Activated T-cell treated with anti-CD3 and anti-CD28 coated beads, Interleukin-2, amount 50 U/mL, for 24 hours (primary cell): ENCODE results near the gene YOD1.

ENCODE experiments used
- DNase-seq: peaks from one replicate; pipeline ENCODE4 v3.0.0-alpha.2; 2020
- H3K27ac Mint-ChIP-seq: 2 replicates; pipeline ENCODE4 v1.8.0; 2020; ENCODE audit warnings: mild to moderate bottlenecking, mixed read lengths
- H3K27me3 Mint-ChIP-seq: 2 replicates; pipeline ENCODE4 v1.8.0; 2020; ENCODE audit warnings: mixed read lengths
- H3K36me3 Mint-ChIP-seq: 2 replicates; pipeline ENCODE4 v1.8.0; 2020; ENCODE audit warnings: low read depth, mixed read lengths
- H3K4me1 Mint-ChIP-seq: 2 replicates; pipeline ENCODE4 v1.8.0; 2020; ENCODE audit warnings: low read depth, mixed read lengths
- H3K4me3 Mint-ChIP-seq: 2 replicates; pipeline ENCODE4 v1.8.0; 2020; ENCODE audit warnings: mild to moderate bottlenecking, moderate library complexity, mixed read lengths
- H3K9me3 Mint-ChIP-seq: 2 replicates; pipeline ENCODE4 v1.8.0; 2020; ENCODE audit warnings: mixed read lengths

YOD1 gene

DNA sequence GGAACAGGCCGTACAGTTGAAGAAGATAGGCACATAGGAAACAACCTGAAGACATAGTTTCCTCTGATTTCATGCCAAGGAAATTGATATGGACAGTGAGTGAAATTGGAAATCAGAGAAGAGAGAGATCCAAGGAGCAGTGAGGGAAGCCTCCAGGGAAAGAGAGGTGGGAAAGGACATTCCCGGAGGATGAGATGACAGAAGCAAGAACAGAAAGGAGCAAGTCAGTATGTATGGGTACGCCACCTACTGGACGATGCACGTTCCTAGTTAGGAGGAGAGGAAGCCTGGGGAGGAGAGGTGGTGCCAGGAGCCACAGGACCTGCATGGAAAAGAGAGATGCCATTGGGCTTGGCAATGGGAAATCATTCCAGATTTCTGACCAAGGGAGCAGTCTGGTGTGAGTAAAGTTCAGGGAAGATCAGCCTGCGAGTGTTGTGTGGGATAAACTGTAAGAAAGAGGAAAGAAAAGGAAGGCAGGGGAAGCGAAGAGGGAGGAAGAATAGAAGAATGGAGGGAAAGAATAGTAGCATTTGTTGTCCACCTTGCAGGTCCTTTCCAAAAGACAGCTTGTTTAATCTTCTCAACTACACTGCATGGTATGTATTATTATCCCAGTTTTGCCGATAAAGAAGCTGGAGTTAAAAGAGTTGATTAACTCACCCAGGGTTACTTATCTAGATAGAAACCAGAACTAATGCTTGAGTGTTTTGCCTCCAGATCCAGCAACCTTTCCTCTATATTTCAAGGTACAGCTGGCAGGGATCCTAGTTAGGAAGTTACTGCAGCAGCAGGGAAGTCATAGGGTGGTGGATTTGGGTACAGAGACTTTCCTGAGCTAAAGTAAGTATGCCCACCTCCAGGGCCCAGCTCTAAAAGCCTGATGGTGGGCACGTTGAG lies 45.8 kb downstream of the YOD1 start:
- no peak overlapping the region for H3K27ac Mint-ChIP-seq
- peaks cover 4% of the 10 kb centered on the region for H3K27me3 Mint-ChIP-seq
- H3K36me3 Mint-ChIP-seq, result no peaks in the 10 kb centered on the region
- H3K4me1 Mint-ChIP-seq, result peaks cover 1% of the 10 kb centered on the region
- DNase-seq, result peak; percentile 45
- no peaks in the 10 kb centered on the region for H3K9me3 Mint-ChIP-seq
- no peak overlapping the region for H3K4me3 Mint-ChIP-seq

DNA sequence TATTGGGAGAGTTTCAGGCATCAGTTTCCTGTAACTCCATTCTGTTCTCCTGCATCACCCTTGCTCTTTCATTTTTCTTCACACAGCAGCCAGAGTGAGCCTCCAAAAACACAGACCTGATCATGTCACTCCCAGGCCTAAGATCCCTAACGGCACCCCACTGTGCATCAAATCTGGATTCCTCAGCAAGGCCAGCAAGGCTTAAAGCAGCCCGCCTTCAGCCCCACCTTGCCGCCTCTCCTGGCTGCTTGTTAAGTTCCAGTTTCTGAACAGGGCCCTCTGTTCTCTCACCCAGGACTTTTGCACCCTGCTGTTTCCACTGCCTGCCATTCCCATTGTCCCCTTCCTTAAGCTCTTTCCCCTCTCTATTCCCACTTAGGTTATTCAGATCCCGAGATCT lies 47.8 kb downstream of the YOD1 start:
- Mint-ChIP-seq H3K36me3 (no peaks in the 10 kb centered on the region), H3K27me3 (peaks cover 4% of the 10 kb centered on the region), H3K4me1 (peaks cover 1% of the 10 kb centered on the region), H3K9me3 (no peaks in the 10 kb centered on the region), H3K4me3 (no peak overlapping the region), H3K27ac (no peak overlapping the region)
- DNase-seq, result no peak

DNA sequence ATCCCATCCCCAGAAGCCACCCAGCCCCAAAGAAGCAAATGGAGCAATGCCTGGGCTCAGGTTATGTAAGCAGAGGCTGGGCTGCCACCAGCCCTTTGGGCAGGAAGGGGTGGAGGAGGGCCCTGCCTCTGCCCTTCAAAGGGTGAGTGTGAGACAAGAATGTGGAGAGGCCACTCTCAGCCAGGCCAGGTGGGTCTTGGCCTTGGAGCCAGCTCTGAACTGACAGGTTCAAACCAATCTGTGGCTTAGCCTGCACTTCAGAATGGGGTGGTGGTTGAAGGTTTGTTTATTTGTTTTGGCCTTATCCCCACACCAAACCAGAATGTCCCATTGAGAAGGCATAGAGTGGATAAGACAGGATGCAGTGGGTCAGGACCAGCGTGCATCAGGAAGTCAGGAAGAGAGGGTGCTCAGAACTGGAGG lies 48.3 kb downstream of the YOD1 start:
- Mint-ChIP-seq H3K27ac (no peak overlapping the region), H3K9me3 (no peaks in the 10 kb centered on the region), H3K27me3 (peaks cover 4% of the 10 kb centered on the region), H3K4me3 (no peak overlapping the region), H3K4me1 (peaks cover 1% of the 10 kb centered on the region), H3K36me3 (no peaks in the 10 kb centered on the region)
- no peak for DNase-seq

DNA sequence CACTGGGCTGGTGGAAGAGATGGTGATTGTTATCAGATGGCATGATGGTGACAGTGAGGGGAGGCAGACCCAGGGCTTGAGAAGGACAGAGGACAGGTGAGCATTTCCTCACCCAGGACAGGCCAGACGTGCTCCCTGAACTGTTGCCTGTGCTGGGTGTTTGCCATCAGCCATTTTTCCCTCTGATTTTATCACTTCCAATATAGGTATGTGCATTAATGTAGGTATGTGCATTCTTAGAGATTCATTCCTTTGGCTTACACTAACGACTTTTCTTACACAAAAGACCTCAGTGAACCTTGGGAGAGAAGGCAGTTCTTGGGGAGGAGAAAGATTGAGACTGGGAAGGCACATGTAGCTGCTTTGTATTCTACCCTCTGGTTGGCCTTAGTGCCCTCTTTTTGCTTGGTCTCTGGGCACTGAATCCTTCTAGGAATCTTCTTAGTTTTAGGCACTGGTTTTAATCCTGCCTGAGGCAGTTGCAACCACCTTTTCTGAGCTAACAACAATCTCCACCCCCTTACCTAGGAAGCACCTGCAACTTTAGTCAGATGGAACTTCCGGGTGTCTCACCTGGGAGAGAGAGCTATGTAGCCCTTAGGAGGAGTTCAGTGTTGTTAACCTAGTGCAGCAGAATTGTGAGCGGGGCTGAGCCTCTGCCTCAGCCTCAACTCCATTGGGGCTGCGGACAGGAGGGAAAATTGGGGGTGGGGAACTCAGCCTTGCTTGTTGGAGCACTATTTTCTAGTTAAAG lies 49.3 kb downstream of the YOD1 start:
- Mint-ChIP-seq H3K4me1 (peaks cover 1% of the 10 kb centered on the region), H3K4me3 (no peak overlapping the region), H3K27ac (no peak overlapping the region), H3K27me3 (peaks cover 4% of the 10 kb centered on the region), H3K36me3 (no peaks in the 10 kb centered on the region), H3K9me3 (no peaks in the 10 kb centered on the region)
- DNase-seq, result no peak

DNA sequence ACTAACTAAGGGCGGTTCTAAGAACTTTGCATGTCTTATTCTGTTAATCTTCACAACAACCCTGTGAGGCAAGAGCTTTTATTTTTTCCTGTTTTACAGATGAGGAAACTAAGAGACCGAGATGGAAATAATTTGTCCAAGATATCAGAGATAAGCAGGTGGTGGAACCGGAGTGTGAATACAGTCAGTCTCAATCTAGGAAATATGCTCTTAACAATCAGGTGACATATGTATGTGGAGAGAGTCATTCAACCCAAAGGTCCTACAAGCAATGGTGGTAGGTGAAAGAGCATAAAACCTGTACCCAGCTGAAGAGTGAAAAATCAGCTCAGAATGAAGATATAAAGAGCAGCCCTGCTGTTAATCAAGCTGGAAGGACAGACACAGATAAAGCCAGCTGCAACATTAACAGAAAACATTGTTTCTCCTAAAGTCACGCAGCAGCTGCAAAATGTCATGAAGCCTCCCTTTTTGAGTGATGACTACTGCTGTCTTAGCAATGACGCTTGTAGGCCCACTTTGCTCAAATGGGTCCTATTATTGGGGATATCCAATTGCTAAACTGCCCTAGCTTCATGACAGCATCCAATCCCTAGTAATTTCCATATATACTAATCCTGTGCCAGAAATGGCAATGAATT lies 50.2 kb downstream of the YOD1 start:
- no peak for DNase-seq
- H3K27me3 Mint-ChIP-seq, result peaks cover 2% of the 10 kb centered on the region
- no peaks in the 10 kb centered on the region for H3K9me3 Mint-ChIP-seq
- no peak overlapping the region for H3K4me3 Mint-ChIP-seq
- H3K36me3 Mint-ChIP-seq, result no peaks in the 10 kb centered on the region
- H3K27ac Mint-ChIP-seq, result no peak overlapping the region
- H3K4me1 Mint-ChIP-seq, result peaks cover 1% of the 10 kb centered on the region

DNA sequence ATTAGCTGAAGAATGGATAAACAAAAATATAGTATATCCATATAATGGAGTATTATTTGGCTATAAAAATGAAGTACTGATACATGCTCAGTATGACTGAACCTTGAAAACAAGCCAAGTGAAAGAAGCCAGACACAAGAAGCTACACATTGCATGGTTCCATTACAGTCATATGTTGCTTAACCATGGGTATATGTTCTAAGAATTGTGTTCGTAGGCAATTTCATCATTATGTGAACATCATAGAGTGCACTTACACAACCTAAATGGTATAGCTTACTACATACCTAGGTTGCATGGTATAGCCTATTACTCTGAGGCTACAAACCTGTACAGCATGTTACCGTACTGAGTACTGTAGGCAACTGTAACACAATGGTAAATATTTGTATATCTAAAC lies 52.2 kb downstream of the YOD1 start:
- Mint-ChIP-seq H3K27ac (no peak overlapping the region), H3K27me3 (no peaks in the 10 kb centered on the region), H3K4me1 (no peaks in the 10 kb centered on the region), H3K4me3 (no peak overlapping the region), H3K9me3 (no peaks in the 10 kb centered on the region), H3K36me3 (no peaks in the 10 kb centered on the region)
- no peak for DNase-seq
